ENCODE results near the gene FBLN1.

The FBLN1 gene

DNA sequence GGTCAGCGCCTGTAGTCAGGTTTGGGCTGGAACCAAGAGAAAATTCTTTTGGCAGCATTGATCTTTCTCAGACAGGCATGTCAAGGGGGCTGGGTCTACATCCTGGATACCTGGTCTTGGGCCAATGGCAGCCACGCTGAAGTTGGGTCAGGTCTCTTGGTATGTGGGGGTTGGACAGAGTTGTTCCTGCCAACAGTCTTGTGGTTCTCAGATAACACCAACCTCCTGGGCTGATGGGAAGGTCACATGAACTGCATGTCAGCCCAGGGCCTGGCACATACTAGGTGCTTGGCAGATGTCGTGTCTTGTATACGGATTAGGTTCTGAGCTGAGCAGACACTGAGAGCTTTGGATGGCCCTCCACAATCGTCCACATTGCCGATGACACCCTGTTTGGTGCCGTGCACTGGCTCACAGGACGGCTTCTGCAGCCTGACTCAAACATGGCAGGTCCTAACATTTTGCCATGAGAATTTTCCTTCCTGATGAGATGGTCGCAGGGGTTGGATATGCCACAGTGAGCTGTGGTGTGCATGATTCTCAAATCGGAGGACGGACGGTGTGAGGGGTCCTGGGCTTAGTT lies 42.0 kb downstream of the FBLN1 start:
- ChIA-PET CTCF (interaction anchor here (0.7 to 1.0 kb wide), 2 partner anchors 9 to 12 kb away, joined by 3 read pairs; no protein-coding TSS in a partner anchor), POLR2A (no interaction called here)
- Histone ChIP-seq H3K4me3 (ENCODE audit: low read depth, low read length) (no peak overlapping the region), H3K27ac (ENCODE audit: extremely low read depth, low read depth, low read length) (no peak overlapping the region), H3K4me1 (ENCODE audit: control insufficient read depth, insufficient read depth, low read length) (no peaks in the 10 kb centered on the region), H3K9me3 (ENCODE audit: control insufficient read depth, insufficient read depth, low read depth, low read length) (no peaks in the 10 kb centered on the region), H3K36me3 (ENCODE audit: control insufficient read depth in 2 of 2, insufficient read depth in 1 of 2, low read length in 2 of 2) (peaks cover 3 to 97% of the 10 kb centered on the region in 2 experiments; a peak in 2 of 3 replicates)
- TF ChIP-seq ZNF10 (tag by site-specific recombination; IDR thresholded peaks at IDR 0.05) (no peak), ZNF600 (tag by site-specific recombination; IDR thresholded peaks at IDR 0.05) (no peak), ZNF121 (tag by site-specific recombination; IDR thresholded peaks at IDR 0.05) (no peak), ZNF548 (tag by site-specific recombination; IDR thresholded peaks at IDR 0.05) (no peak), ZNF529 (tag by site-specific recombination; IDR thresholded peaks at IDR 0.05; ENCODE audit: insufficient replicate concordance) (no peak), ZNF76 (tag by site-specific recombination; IDR thresholded peaks at IDR 0.05; ENCODE audit: borderline replicate concordance, low read depth) (no peak), ZFHX2 (tag by site-specific recombination; conservative IDR thresholded peaks at IDR 0.05) (no peak), ZNF211 (tag by site-specific recombination; IDR thresholded peaks at IDR 0.05; ENCODE audit: low read depth) (no peak), ZNF837 (tag by site-specific recombination; IDR thresholded peaks at IDR 0.05) (no peak), YY2 (tag by site-specific recombination; IDR thresholded peaks at IDR 0.05) (no peak), ZNF335 (tag by site-specific recombination; conservative IDR thresholded peaks at IDR 0.05) (no peak), TCF7L2 (IDR thresholded peaks at IDR 0.05; ENCODE audit: borderline replicate concordance, low read depth, low read length) (no peak), REPIN1 (tag by site-specific recombination; IDR thresholded peaks at IDR 0.05; ENCODE audit: low read depth) (no peak), ZNF791 (tag by site-specific recombination; IDR thresholded peaks at IDR 0.05) (no peak), ZBTB17 (tag by site-specific recombination; IDR thresholded peaks at IDR 0.05) (no peak)
- TF ChIP-seq, protein P1, sequence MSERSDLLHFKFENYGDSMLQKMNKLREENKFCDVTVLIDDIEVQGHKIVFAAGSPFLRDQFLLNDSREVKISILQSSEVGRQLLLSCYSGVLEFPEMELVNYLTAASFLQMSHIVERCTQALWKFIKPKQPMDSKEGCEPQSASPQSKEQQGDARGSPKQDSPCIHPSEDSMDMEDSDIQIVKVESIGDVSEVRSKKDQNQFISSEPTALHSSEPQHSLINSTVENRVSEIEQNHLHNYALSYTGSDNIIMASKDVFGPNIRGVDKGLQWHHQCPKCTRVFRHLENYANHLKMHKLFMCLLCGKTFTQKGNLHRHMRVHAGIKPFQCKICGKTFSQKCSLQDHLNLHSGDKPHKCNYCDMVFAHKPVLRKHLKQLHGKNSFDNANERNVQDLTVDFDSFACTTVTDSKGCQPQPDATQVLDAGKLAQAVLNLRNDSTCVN (tag by site-specific recombination; optimal IDR thresholded peaks at IDR 0.05) = no peak
- TF ChIP-seq, protein P2, sequence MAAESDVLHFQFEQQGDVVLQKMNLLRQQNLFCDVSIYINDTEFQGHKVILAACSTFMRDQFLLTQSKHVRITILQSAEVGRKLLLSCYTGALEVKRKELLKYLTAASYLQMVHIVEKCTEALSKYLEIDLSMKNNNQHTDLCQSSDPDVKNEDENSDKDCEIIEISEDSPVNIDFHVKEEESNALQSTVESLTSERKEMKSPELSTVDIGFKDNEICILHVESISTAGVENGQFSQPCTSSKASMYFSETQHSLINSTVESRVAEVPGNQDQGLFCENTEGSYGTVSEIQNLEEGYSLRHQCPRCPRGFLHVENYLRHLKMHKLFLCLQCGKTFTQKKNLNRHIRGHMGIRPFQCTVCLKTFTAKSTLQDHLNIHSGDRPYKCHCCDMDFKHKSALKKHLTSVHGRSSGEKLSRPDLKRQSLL (tag by site-specific recombination; IDR thresholded peaks at IDR 0.05) = no peak

DNA sequence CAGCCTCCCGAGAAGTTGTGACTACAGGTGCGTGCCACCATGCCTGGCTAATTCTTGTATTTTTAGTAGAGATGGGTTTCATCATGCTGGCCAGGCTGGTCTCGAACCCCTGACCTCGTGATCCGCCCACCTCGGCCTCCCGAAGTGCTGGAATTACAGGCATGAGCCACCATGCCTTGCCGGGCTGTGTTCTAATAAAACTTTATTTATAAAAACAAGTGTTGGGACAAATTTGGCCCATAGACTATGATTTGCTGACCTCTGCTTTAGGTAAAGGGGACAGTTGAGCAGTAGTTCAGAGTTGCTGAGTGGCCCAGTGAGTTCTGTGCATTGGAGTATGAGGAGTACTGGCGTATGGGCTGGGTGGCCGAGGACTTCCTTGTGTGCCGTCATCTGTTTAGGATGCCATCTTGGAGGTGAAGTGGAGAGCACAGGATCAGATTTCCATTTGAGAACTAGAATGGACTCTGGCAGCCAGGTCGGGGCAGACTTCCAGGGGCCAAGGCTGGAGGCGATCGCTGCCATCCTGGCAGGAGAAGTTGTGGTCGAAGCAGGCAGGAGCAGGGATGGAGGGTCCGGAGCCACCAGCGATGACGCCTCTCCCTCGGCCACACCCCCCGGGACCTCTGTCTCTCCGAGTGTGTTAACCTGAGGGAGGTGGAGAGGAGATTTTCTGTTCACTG lies 43.8 kb downstream of the FBLN1 start:
- no peaks in the 10 kb centered on the region for H3K4me1 ChIP-seq (ENCODE audit: control insufficient read depth, insufficient read depth, low read length)
- POLR2A ChIA-PET = no interaction called here
- CTCF ChIA-PET = interaction anchor here (0.6 kb wide), 1 partner anchor 107 kb away, joined by 4 read pairs; no protein-coding TSS in a partner anchor
- TF ChIP-seq, protein P3, sequence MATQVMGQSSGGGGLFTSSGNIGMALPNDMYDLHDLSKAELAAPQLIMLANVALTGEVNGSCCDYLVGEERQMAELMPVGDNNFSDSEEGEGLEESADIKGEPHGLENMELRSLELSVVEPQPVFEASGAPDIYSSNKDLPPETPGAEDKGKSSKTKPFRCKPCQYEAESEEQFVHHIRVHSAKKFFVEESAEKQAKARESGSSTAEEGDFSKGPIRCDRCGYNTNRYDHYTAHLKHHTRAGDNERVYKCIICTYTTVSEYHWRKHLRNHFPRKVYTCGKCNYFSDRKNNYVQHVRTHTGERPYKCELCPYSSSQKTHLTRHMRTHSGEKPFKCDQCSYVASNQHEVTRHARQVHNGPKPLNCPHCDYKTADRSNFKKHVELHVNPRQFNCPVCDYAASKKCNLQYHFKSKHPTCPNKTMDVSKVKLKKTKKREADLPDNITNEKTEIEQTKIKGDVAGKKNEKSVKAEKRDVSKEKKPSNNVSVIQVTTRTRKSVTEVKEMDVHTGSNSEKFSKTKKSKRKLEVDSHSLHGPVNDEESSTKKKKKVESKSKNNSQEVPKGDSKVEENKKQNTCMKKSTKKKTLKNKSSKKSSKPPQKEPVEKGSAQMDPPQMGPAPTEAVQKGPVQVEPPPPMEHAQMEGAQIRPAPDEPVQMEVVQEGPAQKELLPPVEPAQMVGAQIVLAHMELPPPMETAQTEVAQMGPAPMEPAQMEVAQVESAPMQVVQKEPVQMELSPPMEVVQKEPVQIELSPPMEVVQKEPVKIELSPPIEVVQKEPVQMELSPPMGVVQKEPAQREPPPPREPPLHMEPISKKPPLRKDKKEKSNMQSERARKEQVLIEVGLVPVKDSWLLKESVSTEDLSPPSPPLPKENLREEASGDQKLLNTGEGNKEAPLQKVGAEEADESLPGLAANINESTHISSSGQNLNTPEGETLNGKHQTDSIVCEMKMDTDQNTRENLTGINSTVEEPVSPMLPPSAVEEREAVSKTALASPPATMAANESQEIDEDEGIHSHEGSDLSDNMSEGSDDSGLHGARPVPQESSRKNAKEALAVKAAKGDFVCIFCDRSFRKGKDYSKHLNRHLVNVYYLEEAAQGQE (tag by site-specific recombination; IDR thresholded peaks at IDR 0.05) = no peak
- no peak overlapping the region for H3K4me3 ChIP-seq (ENCODE audit: low read depth, low read length)
- peaks cover 3 to 97% of the 10 kb centered on the region in 2 experiments; a peak in 2 of 3 replicates for H3K36me3 ChIP-seq (ENCODE audit: control insufficient read depth in 2 of 2, insufficient read depth in 1 of 2, low read length in 2 of 2)
- no peak overlapping the region for H3K27ac ChIP-seq (ENCODE audit: extremely low read depth, low read depth, low read length)
- H3K9me3 ChIP-seq (ENCODE audit: control insufficient read depth, insufficient read depth, low read depth, low read length) = no peaks in the 10 kb centered on the region

All from HEK293 (cell line).